HCT116 (cell line): Measurements from ENCODE around the gene FAM131B. TPM values are rescaled to one million over a fixed set of nuclear protein-coding genes. Genes with fewer than 3 reads are reported as not detected.

Source experiments
- ATAC-seq: fragments of 200-7000 bp; cut with Tn5 transposase; 2 replicates; pipeline ENCODE4 v1.9.1; 2020; ENCODE audit warnings: mild to moderate bottlenecking, moderate library complexity
- BruUV-seq: library from RNA; stranded (reverse); fragments of 400-500 nt; replicated peaks from 2 replicates; lab custom pipeline; 2021; lab: Mats Ljungman, UMichigan
- CTCF ChIA-PET: fragments of 300-600 bp; sonication (Branson Sonifier 250); formaldehyde crosslinking; loops from one replicate; lab custom pipeline; 2021; ENCODE audit warnings: antibody characterized with exemption; lab: Charles Lee
- POLR2A ChIA-PET: fragments of 300-600, 350-600 bp; sonication (Branson Sonifier 250); formaldehyde crosslinking; loops from one replicate; lab custom pipeline; 2021; ENCODE audit warnings: antibody characterized with exemption; lab: Charles Lee
- RAD21 ChIA-PET, 2 experiments: fragments of 300-600 bp; sonication (Branson Sonifier 250); formaldehyde crosslinking; loops; one replicate each; lab custom pipeline; 2023; ENCODE audit warnings: low total read pairs in 2 of 2; ENCODE audit not compliant: uncharacterized antibody in 2 of 2, unreplicated experiment in 2 of 2, low non-redundant PET in 1 of 2; lab: Charles Lee
- DNase-seq: peaks from one replicate; pipeline ENCODE4 v3.0.0-alpha.2; 2010; ENCODE audit warnings: low read depth, low spot score
- H2AFZ ChIP-seq: fragments of 200-600 bp; shearing (Covaris generic), sonication (generic); 2 replicates; pipeline ENCODE4 v1.6.1; 2017; ENCODE audit warnings: low read depth, mixed run types, mixed read lengths, antibody characterized with exemption, low read length; ENCODE audit not compliant: poor library complexity, severe bottlenecking
- H3K27ac ChIP-seq: 2 replicates; pipeline ENCODE4 v1.5.1; 2012; ENCODE audit warnings: low read depth, low read length
- H3K27me3 ChIP-seq: fragments of 200-600 bp; sonication (generic); 2 replicates; pipeline ENCODE4 v1.6.1; 2016; ENCODE audit warnings: mixed run types, low read length, mixed read lengths; ENCODE audit not compliant: insufficient read depth
- H3K36me3 ChIP-seq, 2 experiments: fragments of 200-500 bp in 1 of 2; fragments of 200-600 bp in 1 of 2; sonication (Bioruptor generic) in 1 of 2; sonication (generic) in 1 of 2; 2 replicates each; pipeline versions ENCODE4 v1.5.1 to v1.6.1; 2014 to 2016; ENCODE audit warnings: low read length in 2 of 2, inconsistent platforms in 1 of 2, mixed read lengths in 1 of 2, mixed run types in 1 of 2; ENCODE audit not compliant: insufficient read depth in 2 of 2, control insufficient read depth in 1 of 2
- H3K4me1 ChIP-seq, 2 experiments: fragments of 200-600 bp in 1 of 2; sonication (generic) in 1 of 2; 2 replicates each; pipeline versions ENCODE4 v1.5.1 to v1.6.1; 2012 to 2017; ENCODE audit warnings: low read length in 2 of 2, inconsistent platforms in 1 of 2, mild to moderate bottlenecking in 1 of 2, mixed read lengths in 1 of 2, mixed run types in 1 of 2, moderate library complexity in 1 of 2; ENCODE audit not compliant: insufficient read depth in 2 of 2, control insufficient read depth in 1 of 2
- H3K4me2 ChIP-seq: fragments of 200-600 bp; sonication (generic); 2 replicates; pipeline ENCODE4 v1.6.1; 2017; ENCODE audit warnings: mixed run types, low read length, mixed read lengths
- H3K4me3 ChIP-seq, 2 experiments: fragments of 200-600 bp in 1 of 2; sonication (generic) in 1 of 2; replicated peaks in 1 of 2; 2 replicates each; pipeline ENCODE4 v1.5.1; 2011 to 2016; ENCODE audit warnings: low read length in 2 of 2, control low read depth in 1 of 2, low read depth in 1 of 2, mild to moderate bottlenecking in 1 of 2, mixed read lengths in 1 of 2, mixed run types in 1 of 2
- H3K79me2 ChIP-seq: fragments of 200-600 bp; sonication (generic); 2 replicates; pipeline ENCODE4 v1.6.1; 2017; ENCODE audit warnings: mild to moderate bottlenecking, mixed run types, low read length, moderate library complexity, mixed read lengths; ENCODE audit not compliant: insufficient read depth
- H3K9ac ChIP-seq: fragments of 200-600 bp; sonication (generic); 2 replicates; pipeline ENCODE4 v1.6.1; 2016; ENCODE audit warnings: low read length, mixed read lengths
- H3K9me2 ChIP-seq: fragments of 200-600 bp; sonication (generic), shearing (Covaris generic); 2 replicates; pipeline ENCODE4 v1.6.1; 2017; ENCODE audit warnings: mixed run types, mild to moderate bottlenecking, moderate library complexity; ENCODE audit not compliant: insufficient read depth
- H3K9me3 ChIP-seq, 2 experiments: fragments of 200-500 bp in 1 of 2; fragments of 200-600 bp in 1 of 2; sonication (Bioruptor generic) in 1 of 2; sonication (generic) in 1 of 2; 2 replicates each; pipeline ENCODE4 v1.6.1; 2014 to 2017; ENCODE audit warnings: low read length in 2 of 2, mixed read lengths in 2 of 2, inconsistent platforms in 1 of 2, low read depth in 1 of 2, mild to moderate bottlenecking in 1 of 2, mixed run types in 1 of 2, moderate library complexity in 1 of 2; ENCODE audit not compliant: control insufficient read depth in 1 of 2, insufficient read depth in 1 of 2
- H4K20me1 ChIP-seq: fragments of 200-600 bp; sonication (generic), shearing (Covaris generic); 2 replicates; pipeline ENCODE4 v1.6.1; 2017; ENCODE audit warnings: mixed run types, mild to moderate bottlenecking, moderate library complexity; ENCODE audit not compliant: insufficient read depth
- CEBPB ChIP-seq: IDR thresholded peaks from 2 replicates; pipeline ENCODE4 v1.6.1; 2012; ENCODE audit warnings: low read depth
- ELF1 ChIP-seq: IDR thresholded peaks from 2 replicates; pipeline ENCODE4 v1.6.1; 2012; ENCODE audit warnings: low read depth, borderline replicate concordance
- EZH2phosphoT487 ChIP-seq: fragments of 200-600 bp; IDR thresholded peaks from 2 replicates; pipeline ENCODE4 v1.6.1; 2018; ENCODE audit warnings: antibody characterized with exemption, borderline replicate concordance
- JUND ChIP-seq: IDR thresholded peaks from 2 replicates; pipeline ENCODE4 v1.6.1; 2012
- POLR2A ChIP-seq: IDR thresholded peaks from 2 replicates; pipeline ENCODE4 v1.7.0; 2011; ENCODE audit warnings: borderline replicate concordance; ENCODE audit not compliant: insufficient read depth, insufficient read length; ENCODE audit errors: extremely low read depth
- POLR2AphosphoS5 ChIP-seq: IDR thresholded peaks from 2 replicates; pipeline ENCODE4 v1.6.1; 2011; ENCODE audit warnings: mild to moderate bottlenecking, low read depth, low read length, moderate library complexity
- SIN3A ChIP-seq: IDR thresholded peaks from 2 replicates; pipeline ENCODE4 v1.6.1; 2012; ENCODE audit warnings: low read depth
- YY1 ChIP-seq: IDR thresholded peaks from 2 replicates; pipeline ENCODE4 v1.6.1; 2011; ENCODE audit warnings: low read length, low read depth, moderate library complexity, mild to moderate bottlenecking; ENCODE audit not compliant: insufficient replicate concordance; ENCODE audit errors: extremely low read depth
- intact Hi-C: fragments of 100-400 bp; cut with micrococcal nuclease; formaldehyde crosslinking; loops from 2 replicates; pipeline ENCODE4 v1.10.0; 2022
- total RNA-seq: library from RNA; stranded (reverse); gene quantifications from one replicate; pipeline ENCODE4 v1.2.1, GENCODE V29; 2021; ENCODE audit not compliant: unreplicated experiment
- TF ChIP-seq, protein P1 (sequence below): IDR thresholded peaks from 2 replicates; pipeline ENCODE4 v1.6.1; 2012
- TF ChIP-seq, protein P2 (sequence below), 3 experiments: fragments of 200-600 bp in 1 of 3; sonication (generic) in 1 of 3; IDR thresholded peaks in 2 of 3; conservative IDR thresholded peaks in 1 of 3; 2 replicates each; pipeline ENCODE4 v1.5.1; 2012 to 2017; ENCODE audit warnings: low read depth in 2 of 3, low read length in 2 of 3, antibody characterized with exemption in 1 of 3, borderline replicate concordance in 1 of 3, control low read depth in 1 of 3, mild to moderate bottlenecking in 1 of 3, mixed read lengths in 1 of 3, mixed run types in 1 of 3, moderate library complexity in 1 of 3; ENCODE audit not compliant: insufficient read depth in 1 of 3

The FAM131B gene
- total RNA-seq, 1 experiment from 2014 or later, result 0.20 TPM

GRCh38 chr7:143399151-143399550 is 36.6 kb upstream of the FAM131B start:
- H3K9ac ChIP-seq, result no peak overlapping the region
- H3K79me2 ChIP-seq, result no peaks in the 10 kb centered on the region
- no peak overlapping the region for H3K27ac ChIP-seq
- POLR2A ChIA-PET, result no interaction called here
- ATAC-seq, result no peak
- intact Hi-C loops, result no loop called here
- H3K4me1 ChIP-seq, result no peaks in the 10 kb centered on the region
- H3K9me3 ChIP-seq, result no peaks in the 10 kb centered on the region
- no peak overlapping the region for H3K4me3 ChIP-seq
- no peak for DNase-seq
- BruUV-seq, result no TSS peak
- peaks cover 0 to 3% of the 10 kb centered on the region in 2 experiments; a peak in 2 of 4 replicates for H3K36me3 ChIP-seq
- H2AFZ ChIP-seq, result no peak overlapping the region
- CTCF ChIA-PET, result no interaction called here
- H3K9me2 ChIP-seq, result no peaks in the 10 kb centered on the region
- H3K4me2 ChIP-seq, result no peak overlapping the region
- H3K27me3 ChIP-seq, result no peaks in the 10 kb centered on the region
- RAD21 ChIA-PET, result no interaction called here
- TF ChIP-seq, protein P1, sequence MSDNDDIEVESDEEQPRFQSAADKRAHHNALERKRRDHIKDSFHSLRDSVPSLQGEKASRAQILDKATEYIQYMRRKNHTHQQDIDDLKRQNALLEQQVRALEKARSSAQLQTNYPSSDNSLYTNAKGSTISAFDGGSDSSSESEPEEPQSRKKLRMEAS, result no peak
- no peak for TF ChIP-seq EZH2phosphoT487
- TF ChIP-seq, protein P2, sequence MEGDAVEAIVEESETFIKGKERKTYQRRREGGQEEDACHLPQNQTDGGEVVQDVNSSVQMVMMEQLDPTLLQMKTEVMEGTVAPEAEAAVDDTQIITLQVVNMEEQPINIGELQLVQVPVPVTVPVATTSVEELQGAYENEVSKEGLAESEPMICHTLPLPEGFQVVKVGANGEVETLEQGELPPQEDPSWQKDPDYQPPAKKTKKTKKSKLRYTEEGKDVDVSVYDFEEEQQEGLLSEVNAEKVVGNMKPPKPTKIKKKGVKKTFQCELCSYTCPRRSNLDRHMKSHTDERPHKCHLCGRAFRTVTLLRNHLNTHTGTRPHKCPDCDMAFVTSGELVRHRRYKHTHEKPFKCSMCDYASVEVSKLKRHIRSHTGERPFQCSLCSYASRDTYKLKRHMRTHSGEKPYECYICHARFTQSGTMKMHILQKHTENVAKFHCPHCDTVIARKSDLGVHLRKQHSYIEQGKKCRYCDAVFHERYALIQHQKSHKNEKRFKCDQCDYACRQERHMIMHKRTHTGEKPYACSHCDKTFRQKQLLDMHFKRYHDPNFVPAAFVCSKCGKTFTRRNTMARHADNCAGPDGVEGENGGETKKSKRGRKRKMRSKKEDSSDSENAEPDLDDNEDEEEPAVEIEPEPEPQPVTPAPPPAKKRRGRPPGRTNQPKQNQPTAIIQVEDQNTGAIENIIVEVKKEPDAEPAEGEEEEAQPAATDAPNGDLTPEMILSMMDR (IDR thresholded peaks at IDR 0.05 in 2 of 3, conservative IDR thresholded peaks at IDR 0.05 in 1 of 3; ENCODE audit: borderline replicate concordance in 1 of 3, insufficient read depth in 1 of 3, low read depth in 2 of 3, low read length in 2 of 3), result no peak
- no peak for TF ChIP-seq CEBPB
- TF ChIP-seq SIN3A, result no peak
- no peak for TF ChIP-seq JUND
- TF ChIP-seq POLR2A, result no peak
- TF ChIP-seq YY1, result no peak
- TF ChIP-seq ELF1, result no peak
- no peak for TF ChIP-seq POLR2AphosphoS5
- H4K20me1 ChIP-seq, result no peaks in the 10 kb centered on the region
